ENCODE data around the gene HOXC9.

Gene HOXC9

DNA sequence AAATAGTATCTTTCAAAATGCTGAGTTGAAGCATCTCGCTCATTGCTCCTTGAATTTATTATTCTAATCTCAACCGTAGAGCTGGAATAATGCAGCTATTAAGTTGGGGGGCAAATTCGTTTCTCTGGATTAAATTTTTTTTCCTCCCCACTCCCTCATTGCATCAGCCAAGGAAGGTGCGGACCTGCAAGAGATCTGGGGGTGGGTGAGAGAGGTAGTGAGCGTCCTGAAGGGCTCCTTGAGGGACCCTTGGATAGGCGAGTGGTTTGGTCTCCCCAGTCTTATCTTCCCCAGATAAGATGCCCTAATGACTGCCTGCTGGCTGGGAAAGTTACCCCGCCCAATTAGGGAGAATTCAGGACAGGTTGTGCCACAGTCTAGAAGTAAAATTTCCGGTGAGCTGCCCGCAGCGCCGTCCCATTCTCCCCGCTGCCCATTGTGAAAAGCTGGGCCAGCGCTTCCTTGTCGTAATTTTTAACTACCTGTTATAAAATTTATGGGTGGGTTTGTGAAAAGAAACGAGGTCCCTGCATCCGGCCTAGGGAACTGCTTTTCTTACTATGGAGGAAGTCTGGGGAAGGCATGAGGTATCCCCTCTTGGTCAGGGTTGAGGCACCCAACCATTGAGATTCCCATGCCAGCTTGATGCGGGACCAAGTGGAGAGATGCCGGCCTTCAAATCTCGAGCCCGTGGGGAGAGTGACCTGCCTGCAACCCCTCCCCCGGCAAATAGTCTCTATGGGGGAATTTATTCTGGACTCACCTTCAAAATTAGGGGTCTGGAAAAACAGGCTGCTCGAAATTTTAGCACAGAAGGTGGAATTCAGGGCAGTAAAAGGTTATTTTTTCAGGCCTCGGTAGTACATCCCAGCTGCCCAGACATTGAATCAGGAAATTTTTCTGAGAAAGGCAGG, 15.3 kb downstream of the HOXC9 start:
- DNase-seq (ENCODE audit: low spot score) = no peak

DNA sequence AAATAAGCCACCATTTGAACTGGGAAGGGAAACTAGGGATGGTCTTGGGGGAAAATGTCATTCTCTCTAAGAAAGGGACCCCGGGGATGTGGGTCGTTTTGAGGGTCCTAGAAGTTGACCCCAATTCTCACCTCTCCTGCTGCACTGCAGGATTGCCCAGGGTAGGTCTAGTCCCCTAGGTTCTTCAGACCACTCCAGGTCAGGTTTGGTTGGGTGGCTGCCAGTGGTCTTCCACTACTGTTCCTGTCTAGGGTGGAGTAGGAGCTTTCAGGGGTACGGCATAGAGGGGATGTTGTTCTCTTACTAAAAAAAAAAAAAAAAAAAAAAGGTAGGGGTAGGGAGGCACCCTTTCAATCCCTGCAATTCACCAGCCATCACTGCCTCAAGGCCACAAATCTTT, 16.1 kb downstream of the HOXC9 start:
- DNase-seq (ENCODE audit: low spot score) = no peak

DNA sequence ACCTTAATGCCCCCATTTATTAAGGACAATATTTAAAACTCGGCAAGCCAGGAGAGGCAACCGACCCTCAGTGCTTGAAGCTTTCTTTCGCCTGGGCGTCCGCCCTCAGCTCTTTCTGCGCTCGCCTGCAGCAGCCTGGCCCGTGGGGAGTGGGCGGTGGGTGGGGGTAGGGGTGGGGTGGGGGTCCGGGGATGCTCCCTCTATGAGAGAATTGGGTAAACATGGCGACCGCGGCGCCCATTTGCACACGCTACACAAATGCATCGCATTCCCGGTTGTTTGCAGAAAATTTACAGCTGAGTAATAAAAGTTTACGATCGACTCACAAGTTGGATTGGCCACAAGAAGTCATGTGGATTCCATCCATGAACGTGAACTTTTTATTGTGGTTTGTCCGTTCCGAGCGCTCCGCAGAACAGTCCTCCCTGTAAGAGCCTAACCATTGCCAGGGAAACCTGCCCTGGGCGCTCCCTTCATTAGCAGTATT, 16.6 kb downstream of the HOXC9 start:
- no peak for DNase-seq (ENCODE audit: low spot score)

DNA sequence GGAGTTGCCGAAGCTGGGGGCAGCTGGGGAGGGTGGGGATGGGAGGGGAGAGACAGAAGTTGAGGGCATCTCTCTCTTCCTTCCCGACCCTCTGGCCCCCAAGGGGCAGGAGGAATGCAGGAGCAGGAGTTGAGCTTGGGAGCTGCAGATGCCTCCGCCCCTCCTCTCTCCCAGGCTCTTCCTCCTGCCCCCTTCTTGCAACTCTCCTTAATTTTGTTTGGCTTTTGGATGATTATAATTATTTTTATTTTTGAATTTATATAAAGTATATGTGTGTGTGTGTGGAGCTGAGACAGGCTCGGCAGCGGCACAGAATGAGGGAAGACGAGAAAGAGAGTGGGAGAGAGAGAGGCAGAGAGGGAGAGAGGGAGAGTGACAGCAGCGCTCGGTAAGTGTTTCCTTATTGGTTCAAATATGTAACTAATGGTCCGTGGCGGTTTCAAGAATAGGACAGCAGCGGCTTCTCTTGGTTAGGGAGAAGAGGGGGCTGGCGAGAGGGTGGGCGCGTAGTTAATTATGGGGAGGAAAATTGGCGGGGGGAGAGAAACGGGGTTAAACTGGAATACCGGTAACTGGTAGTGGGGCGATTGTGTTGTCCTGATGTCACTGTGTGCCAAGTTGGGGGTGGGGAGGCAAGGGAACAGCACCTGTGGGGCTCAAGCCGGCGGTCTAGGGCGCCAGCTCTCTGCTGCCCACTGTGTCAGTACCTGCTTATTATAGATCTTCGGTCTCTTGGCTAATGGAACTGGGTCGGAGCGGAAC, 17.2 kb downstream of the HOXC9 start:
- DNase-seq (ENCODE audit: low spot score) = no peak

DNA sequence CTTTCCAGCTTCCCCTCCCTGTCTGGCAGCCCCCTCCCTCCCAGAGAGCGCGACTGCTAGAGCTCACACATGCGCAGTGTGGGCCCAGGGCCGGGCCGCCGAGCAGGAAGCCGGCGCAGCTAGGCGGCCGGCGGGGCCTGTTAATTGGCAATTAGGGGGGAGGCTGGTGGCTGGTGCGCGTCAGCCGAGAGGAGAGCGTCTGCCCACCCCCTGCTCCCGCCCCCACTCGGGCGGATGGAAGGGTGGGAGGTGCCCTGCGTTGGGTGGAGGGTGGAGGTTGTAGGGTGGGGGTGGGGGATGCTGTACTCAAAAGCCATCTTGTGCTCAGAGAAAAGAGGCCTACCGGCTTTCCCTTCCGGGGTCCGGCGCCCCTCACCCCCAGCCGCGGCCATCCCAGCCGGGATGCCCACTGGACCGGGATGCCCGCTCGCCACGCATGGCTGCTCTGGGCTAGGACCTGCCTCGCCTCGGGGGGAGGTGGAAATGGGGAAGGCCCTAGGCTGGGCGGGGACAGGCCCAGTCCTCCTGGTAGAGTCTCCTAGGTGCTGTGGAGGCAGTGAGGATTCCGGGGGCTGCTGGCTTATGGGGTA, 18.0 kb downstream of the HOXC9 start:
- DNase-seq (ENCODE audit: low spot score) = peak; percentile 97

DNA sequence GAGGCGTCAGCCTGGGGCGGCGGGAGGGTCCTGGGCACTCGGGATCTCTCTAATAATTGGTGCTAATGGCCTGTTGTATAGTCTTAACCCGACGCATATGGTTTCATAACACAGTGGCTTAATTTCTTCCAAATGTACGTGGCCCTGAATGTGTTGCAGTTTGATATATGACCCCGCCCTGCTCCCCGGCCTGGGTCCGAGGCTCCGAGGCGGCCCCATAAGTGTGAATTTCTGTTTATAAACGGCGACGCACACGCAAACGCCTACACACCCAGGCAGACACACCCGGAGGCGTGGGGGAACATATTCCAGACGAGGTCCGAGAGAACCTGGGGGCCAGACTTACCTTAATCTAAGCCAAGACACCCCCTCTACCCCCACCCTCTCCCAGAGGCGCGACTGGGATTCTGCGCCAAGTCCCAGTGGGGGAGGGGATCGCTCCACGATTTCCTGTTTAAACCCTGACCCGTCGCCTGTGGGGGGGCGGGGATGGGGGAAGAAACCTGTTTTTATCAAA, 18.6 kb downstream of the HOXC9 start:
- no peak for DNase-seq (ENCODE audit: low spot score)

DNA sequence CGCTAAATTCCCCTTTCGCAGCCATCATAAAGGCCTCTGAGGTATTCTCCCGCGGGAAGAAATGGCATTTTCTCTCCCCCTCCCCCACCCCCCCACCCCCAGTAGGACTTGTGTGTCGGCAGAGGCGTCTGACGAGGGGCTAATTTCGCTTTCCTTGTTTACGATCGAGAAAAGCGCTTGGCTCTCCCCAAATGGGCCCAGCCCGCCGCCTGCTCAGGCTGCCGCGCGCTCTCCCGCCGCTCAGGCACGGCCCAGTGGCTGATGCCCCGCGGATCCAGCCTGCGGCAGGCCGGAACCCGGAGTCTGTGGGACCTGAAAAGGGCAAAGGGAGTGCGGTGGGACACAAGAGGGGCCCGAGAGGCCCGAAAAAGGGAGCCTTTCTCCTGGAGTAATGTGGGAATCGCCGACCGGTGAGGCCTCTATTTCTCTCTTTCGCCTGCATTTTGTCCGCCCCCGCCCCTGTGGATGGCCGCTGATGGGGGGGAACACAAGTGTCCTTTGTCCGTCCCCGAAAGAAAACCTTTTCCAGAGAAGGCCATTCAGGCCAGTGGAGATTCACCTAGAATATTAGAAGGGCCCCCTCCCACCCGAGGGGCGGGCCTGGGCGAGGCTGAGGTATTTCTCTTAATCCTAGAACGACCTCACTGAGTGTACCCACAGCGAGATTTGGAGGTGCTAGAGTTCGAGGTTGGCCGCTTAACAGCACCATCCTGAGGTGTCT, 19.3 kb downstream of the HOXC9 start:
- DNase-seq (ENCODE audit: low spot score) = no peak

DNA sequence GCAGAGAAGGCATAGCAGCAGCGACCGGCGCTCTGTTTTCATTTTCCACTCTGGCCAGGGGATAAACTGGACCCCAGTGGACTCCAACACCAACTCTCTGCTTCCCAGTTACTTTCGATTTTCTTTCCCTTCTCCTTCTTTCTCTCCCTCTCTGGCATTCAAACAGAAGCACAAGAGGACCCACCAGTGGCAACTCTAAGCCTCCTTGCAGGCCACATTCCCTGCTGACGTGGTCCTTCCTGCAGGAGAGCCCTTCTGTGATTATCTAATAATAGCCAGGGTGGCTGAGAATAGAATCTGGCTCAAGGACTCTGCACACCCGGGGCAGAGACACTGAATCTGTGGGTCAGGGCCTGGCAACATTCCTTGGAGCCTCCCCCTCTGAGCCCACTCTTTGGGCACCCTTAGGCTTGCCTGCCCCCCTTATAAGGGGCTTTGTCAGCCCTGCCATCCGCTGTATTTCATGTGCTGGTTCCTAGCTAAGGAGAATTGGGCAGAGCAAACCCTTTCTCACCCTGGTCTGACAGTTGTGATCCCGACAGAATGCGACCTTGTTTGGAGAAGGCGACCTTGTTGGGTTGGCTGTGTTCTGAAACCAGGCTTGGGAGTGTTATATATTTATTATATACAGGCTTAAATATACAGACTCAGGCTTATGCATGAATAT, 20.1 kb downstream of the HOXC9 start:
- no peak for DNase-seq (ENCODE audit: low spot score)

DNA sequence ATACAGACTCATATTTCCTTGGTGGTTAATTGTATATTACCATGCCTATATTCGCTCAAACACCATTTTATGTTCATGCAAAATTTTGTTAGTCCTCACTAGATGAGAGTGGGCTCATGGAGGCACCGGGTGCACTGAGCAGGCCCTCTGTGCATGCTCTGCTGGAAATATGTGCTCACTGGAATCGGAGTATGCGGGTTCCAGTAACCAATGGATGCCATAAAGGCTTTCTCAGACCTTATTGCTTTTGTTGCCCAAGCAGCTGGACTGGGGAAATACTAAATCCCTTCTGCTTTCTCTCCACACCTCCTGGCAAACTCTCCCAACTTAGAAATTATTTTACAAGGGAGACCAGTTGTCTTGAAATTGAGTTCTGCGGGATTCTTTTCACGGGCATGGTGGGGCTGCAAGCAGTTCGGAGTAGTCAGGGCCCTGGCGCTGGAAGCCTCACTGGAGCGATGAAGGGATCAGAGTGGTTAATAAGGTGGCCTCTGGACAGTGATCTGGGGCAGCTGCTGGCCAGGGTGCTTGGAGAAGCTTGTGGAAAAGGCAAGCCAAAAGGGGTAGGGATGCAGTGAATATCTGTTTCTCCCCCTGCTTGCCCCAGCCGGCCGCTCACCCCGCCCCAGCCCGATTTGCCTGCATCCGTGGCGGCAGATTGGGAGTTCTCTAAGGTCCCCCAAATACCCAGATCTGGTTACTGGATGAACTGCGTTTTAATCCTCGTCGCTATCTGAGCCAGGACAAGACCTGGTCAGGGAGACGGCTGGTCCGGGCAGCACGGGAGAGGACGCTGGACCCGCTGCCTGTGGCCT, 20.8 kb downstream of the HOXC9 start:
- no peak for DNase-seq (ENCODE audit: low spot score)

DNA sequence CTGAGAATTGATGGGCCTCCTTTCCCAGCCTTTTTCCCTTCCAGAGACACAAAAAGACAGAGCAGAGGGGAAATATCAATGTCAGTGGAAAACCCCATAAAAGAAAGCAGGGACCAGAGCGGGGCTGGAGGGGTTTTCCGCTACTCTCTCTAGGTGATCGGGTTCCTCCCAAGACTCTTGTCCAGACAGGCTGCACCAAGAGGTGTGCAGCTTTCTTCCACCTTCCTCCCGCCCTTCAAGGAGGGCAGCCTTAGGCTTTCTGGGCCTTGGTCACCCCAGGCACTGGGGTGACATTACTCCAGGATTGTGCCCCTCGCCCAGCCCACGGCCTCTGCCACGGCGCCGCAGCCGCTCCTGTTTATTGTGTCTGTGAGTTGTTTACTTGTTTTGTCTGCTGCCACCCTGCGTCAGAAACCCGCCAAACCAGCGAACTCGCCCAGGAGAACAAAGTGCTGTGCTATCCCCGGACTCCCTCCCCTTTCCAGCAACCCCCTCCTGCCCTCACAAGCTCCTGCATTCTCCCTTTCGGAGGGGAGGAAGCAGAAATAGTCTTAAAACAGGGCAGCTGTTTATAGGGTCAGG, 21.6 kb downstream of the HOXC9 start:
- DNase-seq (ENCODE audit: low spot score) = no peak

DNA sequence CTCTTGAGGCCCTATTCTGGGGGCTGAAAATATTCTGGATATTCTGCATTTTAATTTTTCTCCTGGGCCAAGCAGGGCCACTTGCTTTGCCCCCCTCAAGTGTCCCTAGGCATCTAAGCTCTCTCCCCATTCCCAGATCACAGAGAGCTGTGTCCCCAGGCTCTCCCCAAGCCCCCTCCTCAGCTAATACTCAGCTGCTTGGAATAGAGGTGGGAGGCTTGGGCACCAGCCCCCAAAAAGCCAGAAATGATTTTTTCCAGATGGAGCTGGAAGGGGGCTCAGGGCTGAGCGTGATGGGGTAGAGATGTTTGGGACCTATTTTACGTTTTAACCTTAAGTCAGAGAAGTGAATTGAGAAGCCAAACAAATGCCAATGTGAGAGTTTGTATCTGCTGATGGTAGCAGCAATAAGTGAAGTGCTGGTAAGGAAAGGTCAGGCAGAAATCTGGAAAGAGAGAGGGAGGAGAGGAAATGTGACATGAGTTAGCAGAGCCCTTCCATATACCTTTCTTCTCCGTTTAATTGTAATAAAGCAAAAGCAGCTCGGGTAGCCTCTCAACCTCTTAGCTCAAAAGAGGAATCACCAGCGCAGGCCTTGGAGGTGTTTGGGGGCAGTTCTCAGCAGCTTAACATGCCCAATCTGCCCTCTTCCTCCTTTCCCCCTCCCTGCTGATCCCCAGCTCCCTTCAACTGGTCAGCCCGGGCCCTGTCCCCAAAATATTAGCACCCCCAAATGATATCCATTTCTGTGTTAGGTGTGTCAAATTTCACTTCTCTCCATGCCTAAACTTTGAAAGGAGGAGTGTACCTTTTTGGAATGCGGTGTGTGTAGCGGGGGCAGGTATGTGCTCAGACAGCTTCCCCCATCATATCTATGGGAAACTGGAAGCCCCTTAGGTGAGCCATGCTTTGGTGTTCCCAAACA, 23.3 kb downstream of the HOXC9 start:
- DNase-seq (ENCODE audit: low spot score) = no peak

DNA sequence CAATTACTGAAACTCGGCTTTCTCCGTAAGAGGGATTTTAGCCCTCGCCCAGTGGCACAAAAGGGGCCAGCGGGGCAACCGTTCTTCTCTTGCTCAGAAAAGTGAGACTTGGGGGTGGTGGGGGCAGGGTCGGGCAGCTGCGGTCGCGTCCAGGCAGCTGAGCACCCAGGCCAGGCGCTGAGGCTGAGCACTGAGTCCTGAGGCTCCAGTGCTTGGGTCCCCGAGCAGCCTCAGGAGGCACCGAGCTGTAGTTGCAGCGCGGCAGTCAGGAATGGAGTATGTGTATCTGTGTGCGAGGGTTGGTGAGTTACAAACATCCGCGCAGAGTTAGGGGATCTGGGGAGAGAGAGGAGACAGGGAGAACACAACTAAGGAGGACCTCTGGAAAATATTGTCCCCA, 24.2 kb downstream of the HOXC9 start:
- DNase-seq (ENCODE audit: low spot score) = no peak

DNA sequence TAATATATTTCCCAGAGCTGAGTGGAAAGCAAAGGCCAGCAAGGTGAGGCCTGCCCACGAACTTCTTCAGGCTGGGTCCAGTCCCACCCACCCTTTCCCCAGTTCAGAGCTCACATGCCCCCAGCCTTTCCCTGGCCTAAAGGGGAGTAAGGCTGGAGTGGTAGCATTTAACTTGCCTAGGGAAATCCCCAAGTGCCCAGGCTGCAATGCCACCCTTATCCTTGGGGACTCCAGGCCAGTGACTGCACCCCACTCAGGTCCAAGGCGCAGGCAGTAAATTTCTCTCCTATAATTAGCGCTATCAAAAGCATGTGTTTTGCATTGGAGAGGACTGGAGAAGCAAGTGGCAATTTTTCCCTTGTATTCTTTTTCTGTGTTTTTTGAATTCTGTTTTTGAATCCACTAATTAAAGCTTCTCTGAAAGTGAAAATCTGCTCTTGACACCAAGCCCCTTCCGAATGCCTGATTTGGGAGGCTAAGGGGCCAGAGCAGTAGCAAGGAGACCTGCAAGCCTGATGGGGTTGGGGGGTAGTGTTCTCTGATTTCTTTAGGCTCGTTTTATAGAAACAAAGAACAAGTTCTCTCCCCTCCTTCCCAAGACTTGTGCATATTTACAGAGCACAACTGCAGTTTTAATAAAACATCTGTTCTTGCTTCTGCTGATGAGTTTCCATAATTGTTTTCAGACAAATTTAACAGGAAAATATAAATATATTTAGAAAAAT, 24.8 kb downstream of the HOXC9 start:
- DNase-seq (ENCODE audit: low spot score) = no peak

DNA sequence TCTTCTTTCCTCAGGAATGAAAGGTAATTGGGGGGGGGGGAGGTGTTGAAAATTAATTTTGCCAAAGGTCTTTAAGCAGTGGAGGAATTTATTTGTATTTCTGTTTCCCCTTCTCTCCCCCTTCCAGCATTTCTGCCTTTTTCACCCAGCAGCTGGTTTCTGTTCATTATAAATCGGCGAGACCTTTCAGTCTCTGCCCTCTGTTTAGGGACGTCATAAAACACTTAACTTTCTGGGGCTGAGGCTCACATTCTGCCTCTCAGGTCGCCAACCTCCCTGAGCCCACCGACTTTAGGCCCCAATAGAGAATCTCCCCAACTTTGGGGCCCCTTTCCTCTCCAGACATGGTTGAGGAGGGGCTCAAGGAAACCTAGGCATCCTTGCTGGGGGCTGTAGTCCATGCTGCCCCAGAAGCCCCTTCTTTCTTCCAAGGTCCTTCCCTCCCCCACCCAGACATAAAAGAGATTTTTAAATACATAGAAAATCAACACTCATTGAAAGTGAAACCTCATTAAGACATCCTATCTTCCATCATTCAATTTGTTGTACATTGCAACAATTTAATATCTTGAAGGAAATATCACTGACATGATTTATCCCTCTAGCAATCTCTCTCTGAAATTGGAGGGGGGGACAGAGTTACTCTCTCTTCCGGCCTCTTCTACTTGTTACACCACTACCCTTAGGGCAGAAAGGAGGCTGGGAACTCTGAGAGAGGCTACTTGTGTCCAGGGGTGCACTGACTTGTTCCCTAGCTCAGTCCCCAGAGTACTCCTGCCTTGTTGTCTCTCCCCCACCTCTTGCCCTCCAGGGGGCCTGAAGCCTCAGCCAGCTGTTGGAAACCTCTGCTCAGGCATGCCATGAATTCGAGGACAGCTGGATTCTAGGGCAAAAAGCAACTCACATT, 25.8 kb downstream of the HOXC9 start:
- no peak for DNase-seq (ENCODE audit: low spot score)

DNA sequence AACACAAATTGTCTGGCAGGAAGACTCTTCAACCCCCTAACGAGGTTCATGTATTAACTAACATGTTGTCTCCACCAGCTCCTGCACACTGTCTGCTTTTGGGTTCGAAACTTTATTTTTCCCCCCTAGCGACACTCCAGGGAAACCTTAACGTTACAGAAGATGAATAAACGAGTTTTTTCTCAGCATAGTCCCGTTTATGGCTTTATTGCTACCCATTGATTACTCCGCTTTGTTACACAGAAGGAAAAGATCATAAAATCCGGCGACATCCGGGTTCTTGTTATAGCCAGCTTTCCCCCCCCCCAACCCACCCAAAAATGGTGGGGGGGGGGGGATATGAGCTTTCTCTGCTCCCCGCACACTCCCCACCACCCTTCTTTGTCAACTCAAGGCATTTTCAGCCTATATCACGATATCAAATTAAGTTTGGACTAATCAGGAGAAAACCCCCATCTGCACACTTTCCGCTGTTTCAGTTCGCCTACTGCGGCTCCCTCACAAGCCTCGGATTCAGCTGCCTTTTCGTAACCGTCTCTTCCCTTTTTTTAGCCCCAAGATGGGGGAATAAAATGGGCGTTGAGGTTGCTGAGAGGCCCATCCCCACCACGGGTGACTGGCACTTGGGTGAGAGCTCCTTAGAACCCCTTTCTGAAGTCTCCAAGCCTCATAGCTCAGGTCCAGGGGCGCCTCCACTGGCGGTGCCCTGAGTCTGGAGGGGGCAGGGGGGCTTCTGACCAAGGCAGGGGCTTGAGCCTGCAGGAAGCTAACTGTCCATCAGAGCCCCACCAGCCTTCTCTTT, 26.9 kb downstream of the HOXC9 start:
- DNase-seq (ENCODE audit: low spot score) = no peak

DNA sequence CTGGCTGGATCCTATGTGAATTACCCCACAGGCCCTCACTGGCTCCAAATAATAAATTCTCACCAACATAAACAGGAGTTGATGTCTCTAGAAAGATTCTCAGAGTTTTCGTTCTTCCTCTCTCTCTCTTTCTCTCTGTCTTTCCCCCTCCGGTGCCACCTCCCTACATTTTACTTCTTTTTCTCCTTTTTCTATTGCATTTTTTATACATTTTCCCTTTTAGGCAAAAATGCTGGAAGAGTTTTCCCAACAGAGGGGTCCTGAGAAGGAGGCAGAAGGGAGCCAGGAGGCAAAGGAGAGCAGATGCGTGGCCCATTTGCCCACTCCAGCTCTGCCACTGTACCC, 27.5 kb downstream of the HOXC9 start:
- DNase-seq (ENCODE audit: low spot score) = no peak
